HG02852 (cell line): ENCODE measurements around the gene NFASC.

Experiments used
- ATAC-seq: cut with Tn5 transposase; IDR thresholded peaks from one replicate; pipeline ENCODE4 v1.9.1; 2021; ENCODE audit warnings: mild to moderate bottlenecking, moderate library complexity; ENCODE audit not compliant: unreplicated experiment

Gene NFASC

GRCh38 chr1:204858363-204858821 is 12.3 kb upstream of the NFASC start:
- no peak for ATAC-seq

- ATAC-seq: no peak
Observed at GRCh38 chr1:204859861-204860267, 10.8 kb upstream of the NFASC start.

GRCh38 chr1:204863024-204863423 is 7.6 kb upstream of the NFASC start:
- ATAC-seq: no peak

- ATAC-seq: no peak
Observed at GRCh38 chr1:204863730-204864129, 6.9 kb upstream of the NFASC start.

- no peak for ATAC-seq
Observed at GRCh38 chr1:204866051-204866596, 4.5 kb upstream of the NFASC start.

- ATAC-seq: no peak
Observed at GRCh38 chr1:204867203-204867602, 3.5 kb upstream of the NFASC start.

GRCh38 chr1:204867666-204868339 is 2.9 kb upstream of the NFASC start:
- ATAC-seq: no peak

GRCh38 chr1:204868340-204868700 is 2.3 kb upstream of the NFASC start:
- ATAC-seq: no peak

GRCh38 chr1:204869097-204869496 is 1.6 kb upstream of the NFASC start:
- no peak for ATAC-seq

GRCh38 chr1:204871405-204872037 is 859 bp downstream of the NFASC start:
- ATAC-seq: no peak

- no peak for ATAC-seq
Observed at GRCh38 chr1:204872262-204872881, 1.7 kb downstream of the NFASC start.

- no peak for ATAC-seq
Observed at GRCh38 chr1:204873176-204873575, 2.5 kb downstream of the NFASC start.

- no peak for ATAC-seq
Observed at GRCh38 chr1:204873714-204874113, 3.1 kb downstream of the NFASC start.

- no peak for ATAC-seq
Observed at GRCh38 chr1:204874274-204874673, 3.6 kb downstream of the NFASC start.

- no peak for ATAC-seq
Observed at GRCh38 chr1:204875255-204875654, 4.6 kb downstream of the NFASC start.

- ATAC-seq: no peak
Observed at GRCh38 chr1:204878621-204879234, 8.1 kb downstream of the NFASC start.

- no peak for ATAC-seq
Observed at GRCh38 chr1:204879351-204879750, 8.7 kb downstream of the NFASC start.

- ATAC-seq: no peak
Observed at GRCh38 chr1:204880906-204881305, 10.2 kb downstream of the NFASC start.

- no peak for ATAC-seq
Observed at GRCh38 chr1:204882479-204882878, 11.8 kb downstream of the NFASC start.

- ATAC-seq: no peak
Observed at GRCh38 chr1:204883405-204883804, 12.7 kb downstream of the NFASC start.

GRCh38 chr1:204885288-204885711 is 14.6 kb downstream of the NFASC start:
- ATAC-seq: no peak
